ENCODE measurements around the gene EFNB1.
A peak's percentile ranks its signal among the peaks of the same experiment; 100 is the strongest.
"Not testable (repeated sequence)": the region's sequence is repeated elsewhere in the genome, so short reads cannot be mapped to it uniquely, and the experiment has no call there.

Gene EFNB1
- total RNA-seq, result 11.0 to 18.7 reads per million in 2 donors

DNA sequence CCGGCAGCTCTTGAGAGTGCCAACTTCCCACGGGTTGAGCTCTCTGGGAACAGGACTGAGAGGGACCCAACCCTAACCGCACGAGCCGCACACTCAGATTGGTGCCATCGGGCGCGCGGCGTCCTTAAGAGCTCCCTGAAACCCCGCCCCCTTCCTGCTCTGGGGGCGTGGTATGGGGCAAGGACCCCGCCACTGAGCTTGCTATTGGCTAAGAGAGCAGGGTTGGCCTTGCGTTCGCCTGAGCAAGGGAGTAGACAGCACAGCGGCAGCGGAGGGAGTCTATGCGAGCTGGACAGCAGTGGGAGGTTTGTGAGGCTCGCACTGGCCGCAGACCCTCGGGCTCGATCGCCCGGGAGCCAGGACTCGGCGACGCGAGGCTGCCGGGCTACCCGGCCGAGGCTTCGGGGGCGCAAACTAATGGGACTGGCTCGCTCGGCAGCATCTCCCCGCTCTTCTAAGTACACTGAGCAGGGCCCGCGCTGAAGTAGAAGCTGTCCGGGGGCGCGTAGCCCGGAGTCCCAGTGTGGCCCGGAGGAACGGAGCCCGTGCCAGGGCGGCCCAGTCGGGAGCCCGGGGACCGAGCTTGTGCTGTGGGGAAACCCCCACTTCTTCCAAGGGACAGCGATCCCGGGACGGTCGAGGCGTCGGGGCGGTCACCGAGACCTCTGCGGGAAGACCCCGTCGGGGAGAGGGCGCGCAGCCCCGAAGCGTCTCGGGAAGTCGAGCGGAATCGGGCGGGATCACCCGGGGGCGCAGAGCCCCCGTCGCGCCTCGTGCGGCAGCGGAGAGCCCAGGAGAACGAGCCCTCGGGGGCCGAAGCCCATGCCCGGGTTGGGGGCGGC, at the start of gene EFNB1:
EFNB1 (plus strand) TSS at position 282 of the 842 bp plus-strand sequence. CDS start 756 bp downstream, outside the sequence.
- peak; percentile 58 to 92 (median 78) for DNase-seq

GRCh38 chrX:68781295-68781694, 47.5 kb upstream of the EFNB1 start:
- not testable (repeated sequence) for DNase-seq

DNA sequence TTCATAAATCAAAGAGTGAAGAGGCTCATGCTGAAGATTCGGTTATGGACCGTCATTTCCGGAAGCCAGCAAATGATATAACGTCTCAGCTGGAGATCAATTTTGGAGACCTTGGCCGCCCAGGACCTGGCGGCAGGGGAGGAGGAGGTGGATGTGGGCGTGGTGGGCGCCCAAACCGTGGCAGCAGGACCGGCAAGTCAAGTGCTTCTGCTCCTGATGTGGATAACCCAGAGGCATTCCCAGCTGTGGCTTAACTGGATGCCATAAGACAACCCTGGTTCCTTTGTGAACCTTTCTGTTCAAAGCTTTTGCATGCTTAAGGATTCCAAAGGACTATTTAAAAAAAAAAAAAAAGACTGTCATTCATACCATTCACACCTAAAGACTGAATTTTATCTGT, 44.0 kb upstream of the EFNB1 start:
- no peak for DNase-seq

- DNase-seq, result not testable (repeated sequence)
Measured at GRCh38 chrX:68786581-68786980, 42.2 kb upstream of the EFNB1 start.

GRCh38 chrX:68789966-68790365, 38.9 kb upstream of the EFNB1 start:
- DNase-seq, result no peak

- peak in 1 of 5 experiments; percentile 62 for DNase-seq
Measured at GRCh38 chrX:68792083-68792482, 36.7 kb upstream of the EFNB1 start.

- no peak for DNase-seq
Measured at GRCh38 chrX:68794461-68794860, 34.4 kb upstream of the EFNB1 start.

- no peak for DNase-seq
Measured at GRCh38 chrX:68795741-68796140, 33.1 kb upstream of the EFNB1 start.

DNA sequence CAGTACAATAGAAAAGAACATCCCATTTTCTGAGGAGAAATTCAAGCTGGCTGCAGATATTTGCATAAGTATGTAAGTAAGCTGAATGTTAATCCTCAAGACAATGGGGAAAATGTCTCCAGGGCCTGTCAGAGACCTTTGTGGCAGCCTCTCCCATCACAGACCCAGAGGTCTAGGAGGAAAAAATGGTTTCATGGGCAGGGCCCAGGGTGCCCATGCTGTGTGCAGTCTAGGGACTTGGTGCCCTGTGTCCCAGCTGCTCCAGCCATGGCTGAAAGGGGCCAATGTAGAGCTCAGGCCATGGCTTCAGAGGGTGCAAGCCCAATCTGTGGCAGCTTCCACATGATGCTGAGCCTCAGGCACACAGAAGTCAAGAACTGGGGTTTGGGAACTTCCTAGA, 30.4 kb upstream of the EFNB1 start:
- not testable (repeated sequence) for DNase-seq

- DNase-seq, result no peak
Measured at GRCh38 chrX:68801737-68802290, 27.0 kb upstream of the EFNB1 start.

DNA sequence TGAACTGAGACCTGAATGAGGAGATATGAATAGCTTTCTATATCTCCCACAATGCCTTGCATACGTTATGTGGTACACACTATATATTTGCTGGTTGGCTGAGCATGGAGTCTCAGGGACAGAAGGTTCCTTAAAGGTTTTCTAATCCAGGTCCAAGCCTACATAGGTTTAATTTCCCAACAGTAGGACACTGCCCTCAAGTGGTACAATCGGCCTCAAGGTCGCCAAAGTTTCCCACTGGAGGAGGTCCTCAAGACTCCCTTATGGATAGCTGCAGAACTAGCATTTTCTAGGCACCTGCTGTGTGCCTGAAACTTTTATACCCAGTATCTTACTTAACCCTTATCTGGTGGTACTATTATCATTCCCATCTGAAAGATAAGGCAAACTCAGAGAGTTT, 21.0 kb upstream of the EFNB1 start:
- DNase-seq, result no peak

- no peak for DNase-seq
Measured at GRCh38 chrX:68808686-68809357, 20.0 kb upstream of the EFNB1 start.

GRCh38 chrX:68820476-68821110, 8.2 kb upstream of the EFNB1 start:
- no peak for DNase-seq

DNA sequence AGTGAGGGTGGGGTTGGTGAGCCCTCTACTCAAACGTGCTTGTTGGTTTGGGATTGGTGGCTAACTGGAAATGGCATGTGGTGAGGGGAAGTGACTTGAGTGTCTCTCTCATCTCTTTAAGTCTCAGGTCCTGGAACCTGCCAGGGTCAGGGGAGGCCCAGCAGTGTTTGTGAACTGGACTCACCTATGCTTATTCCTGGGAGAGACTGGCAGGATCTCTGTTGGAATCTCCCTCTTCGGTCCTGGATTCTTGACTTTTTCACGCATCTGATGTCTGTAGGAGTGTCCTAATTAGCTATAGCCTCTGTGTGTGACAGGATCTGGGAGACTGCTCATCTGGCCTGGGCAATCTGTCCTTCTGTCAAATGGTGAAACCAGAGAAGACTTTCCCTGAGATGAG, 7.2 kb upstream of the EFNB1 start:
- DNase-seq, result no peak

GRCh38 chrX:68822641-68823410, 6.0 kb upstream of the EFNB1 start:
- DNase-seq, result no peak

- no peak for DNase-seq
Measured at GRCh38 chrX:68823413-68824151, 5.2 kb upstream of the EFNB1 start.

DNA sequence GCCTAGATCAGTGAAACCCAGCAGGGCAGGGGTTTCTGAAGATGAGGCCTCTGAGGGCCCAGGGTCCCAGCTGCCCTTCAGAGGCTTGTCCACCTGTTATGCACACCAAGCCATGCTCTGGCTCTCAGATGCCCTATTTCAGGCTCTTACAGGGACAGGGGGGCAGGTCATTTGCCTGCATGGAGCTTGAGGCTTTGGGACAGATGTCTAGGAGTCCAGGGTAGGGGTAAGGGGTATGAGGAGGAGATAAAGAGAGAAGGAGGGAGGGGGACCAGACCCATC, 4.7 kb upstream of the EFNB1 start:
- no peak for DNase-seq

GRCh38 chrX:68824565-68825125, 4.2 kb upstream of the EFNB1 start:
- no peak for DNase-seq

DNA sequence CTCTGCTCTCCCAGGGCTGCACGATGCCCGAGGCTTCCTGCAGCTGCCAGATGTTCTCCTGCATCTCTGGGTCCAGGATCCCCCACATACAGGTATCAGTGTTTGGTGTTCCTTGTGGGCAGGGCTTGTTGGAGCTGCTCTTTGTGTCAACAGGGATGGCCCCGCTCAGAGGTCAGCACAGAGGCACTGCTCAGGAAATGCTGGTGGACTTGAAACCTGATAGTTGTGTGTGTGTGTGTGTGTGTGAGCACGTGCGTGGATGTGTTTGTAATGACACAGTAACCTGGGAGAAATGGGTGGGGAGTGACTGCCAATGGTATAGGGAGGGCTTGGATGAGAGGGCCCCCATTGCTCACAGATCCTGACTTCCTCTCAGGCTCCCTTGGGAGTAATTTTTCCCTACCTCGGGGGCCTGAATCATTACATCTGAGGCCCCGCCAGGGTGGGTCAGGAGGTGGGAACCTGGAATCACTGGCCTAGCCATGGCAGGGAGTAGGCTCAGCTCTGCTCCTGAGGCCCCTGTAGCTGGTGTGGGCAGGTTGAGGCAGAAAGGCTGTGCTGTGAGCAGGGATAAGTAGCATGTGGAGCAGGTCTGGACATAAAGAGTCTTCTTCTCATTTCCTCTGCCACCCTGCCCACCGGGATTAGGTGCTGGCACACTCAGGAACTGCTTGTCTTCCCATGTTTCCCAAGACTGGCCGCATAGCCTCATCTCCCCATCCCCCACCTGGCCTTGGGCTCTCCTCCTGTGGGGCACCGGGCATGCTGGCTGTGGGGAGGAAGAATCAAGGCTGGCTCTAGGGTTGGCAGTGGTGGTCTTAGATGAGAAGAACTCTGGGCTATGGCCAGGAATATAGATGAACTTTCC, 2.5 kb upstream of the EFNB1 start:
- DNase-seq, result no peak

- no peak for DNase-seq
Measured at GRCh38 chrX:68827256-68827655, 1.6 kb upstream of the EFNB1 start.

Measured in T-helper 2 cell (primary cell).